Vagina (tissue), 2 donors: ENCODE data around the gene SLX4IP.

Experiments
- CTCF ChIP-seq, 3 experiments: fragments of 450-650 bp in 2 of 3; fragments of 200-600 bp in 1 of 3; sonication (generic) in 1 of 3; IDR thresholded peaks; one replicate each; pipeline ENCODE4 v1.5.1; 2017 to 2019; ENCODE audit warnings: antibody characterized with exemption in 3 of 3, mild to moderate bottlenecking in 2 of 3, moderate library complexity in 2 of 3
- POLR2A ChIP-seq, 2 donors: fragments of 450-650 bp; IDR thresholded peaks; one replicate each; pipeline ENCODE4 v1.6.1; 2017; ENCODE audit warnings: antibody characterized with exemption in 2 of 2, mild to moderate bottlenecking in 2 of 2, moderate library complexity in 2 of 2
- POLR2AphosphoS5 ChIP-seq, 2 donors: sonication (generic); formaldehyde crosslinking; IDR thresholded peaks; one replicate each; pipeline ENCODE4 v1.9.0; 2017; ENCODE audit warnings: antibody characterized with exemption in 2 of 2, mild to moderate bottlenecking in 2 of 2, low read depth in 1 of 2; ENCODE audit not compliant: insufficient read depth in 1 of 2

GRCh38 chr20:10565922-10566897 is 131.1 kb downstream of the SLX4IP start:
- TF ChIP-seq CTCF (IDR thresholded peaks at IDR 0.05): no peak
- no peak for TF ChIP-seq POLR2A (IDR thresholded peaks at IDR 0.05)
- TF ChIP-seq POLR2AphosphoS5 (IDR thresholded peaks at IDR 0.05; ENCODE audit: insufficient read depth in 1 of 2, low read depth in 1 of 2): no peak
